ENCODE measurements around the gene SLCO2A1. TPM values are rescaled to one million over a fixed set of nuclear protein-coding genes. Genes with fewer than 3 reads are reported as not detected.

SLCO2A1 gene
- total and polyA plus RNA-seq, 2 of the 4 experiments (the other 2 are of a cell fraction) = under 0.01 to 1.5 TPM

GRCh38 chr3:133939463-133939835 is 90.3 kb downstream of the SLCO2A1 start:
- DNase-seq (no peak), ATAC-seq (ENCODE audit: low read depth) (no peak)
- Histone ChIP-seq H2AK9ac (replicated peaks; ENCODE audit: low read depth, low read length, poor library complexity) (no peak overlapping the region), H2AFZ (replicated peaks; ENCODE audit: low read length, poor library complexity) (no peak overlapping the region), H3K4me2 (ENCODE audit: low read depth, low read length) (no peak overlapping the region), H3K27ac (ENCODE audit: insufficient read depth, low read length) (no peak overlapping the region), H3K14ac (replicated peaks; ENCODE audit: low read depth, low read length) (no peak overlapping the region), H4K8ac (ENCODE audit: low read depth in 2 of 2, low read length in 2 of 2) (no peak overlapping the region), H3K9me1 (ENCODE audit: insufficient read depth, low read length) (peaks cover 14% of the 10 kb centered on the region), H3K18ac (ENCODE audit: low read depth, low read length) (no peak overlapping the region), H4K20me1 (ENCODE audit: insufficient read depth, low read length) (peaks cover 8% of the 10 kb centered on the region), H3K79me1 (ENCODE audit: low read depth in 1 of 2, low read length in 2 of 2) (no peaks in the 10 kb centered on the region), H3K4ac (ENCODE audit: low read depth, low read length) (no peak overlapping the region), H2BK20ac (ENCODE audit: low read depth, low read length) (no peak overlapping the region), H3K36me3 (ENCODE audit: control insufficient read depth, insufficient read depth, low read length) (no peaks in the 10 kb centered on the region), H4K5ac (ENCODE audit: low read depth, low read length) (no peak overlapping the region), H2AK5ac (ENCODE audit: low read depth, low read length) (no peak overlapping the region), H3K27me3 (ENCODE audit: control insufficient read depth, insufficient read depth, low read length) (no peaks in the 10 kb centered on the region), H3K23ac (ENCODE audit: low read depth, low read length) (no peak overlapping the region), H3K9ac (ENCODE audit: low read depth, low read length) (no peak overlapping the region), H3K9me3 (ENCODE audit: control insufficient read depth, insufficient read depth, low read length) (no peaks in the 10 kb centered on the region), H3K4me1 (ENCODE audit: control insufficient read depth, insufficient read depth, low read length) (peaks cover 12% of the 10 kb centered on the region), H4K91ac (ENCODE audit: insufficient read depth, low read depth, low read length) (no peak overlapping the region), H3K4me3 (ENCODE audit: insufficient read depth, low read depth, low read length) (no peak overlapping the region), H2BK120ac (ENCODE audit: low read depth, low read length) (no peak overlapping the region), H3K56ac (ENCODE audit: extremely low read depth, insufficient read depth, low read length) (no peak overlapping the region), H2BK15ac (ENCODE audit: low read depth, low read length) (no peak overlapping the region), H2BK5ac (ENCODE audit: low read depth, low read length, poor library complexity, severe bottlenecking) (no peak overlapping the region)
- in situ Hi-C loops (cut with MboI; ENCODE audit: low sequenced_read_pairs) (loop anchor here (10.0 to 25.0 kb wide), 3 partner anchors 365 to 1202 kb away; partner anchors contain the start of genes ANAPC13 and CEP63), dilution Hi-C loops (cut with HindIII; ENCODE audit: low sequenced_read_pairs, unreplicated experiment) (no loop called here), intact Hi-C loops (cut with micrococcal nuclease) (loop anchor here (10.0 kb wide), 1 partner anchor 545 kb away; the partner anchor contains the start of genes ANAPC13 and CEP63)
- TF ChIP-seq NFE2L2 (IDR thresholded peaks at IDR 0.05; ENCODE audit: low read depth, low read length) (no peak), CHD1 (IDR thresholded peaks at IDR 0.05; ENCODE audit: low read depth, low read length) (no peak), RAD21 (IDR thresholded peaks at IDR 0.05; ENCODE audit: low read length) (no peak), FOS (IDR thresholded peaks at IDR 0.05; ENCODE audit: low read depth, low read length) (no peak), POLR2A (IDR thresholded peaks at IDR 0.05; ENCODE audit: low read depth, low read length) (no peak), RFX5 (IDR thresholded peaks at IDR 0.05; ENCODE audit: low read depth, low read length) (no peak), BHLHE40 (IDR thresholded peaks at IDR 0.05; ENCODE audit: low read depth, low read length) (no peak), SMC3 (IDR thresholded peaks at IDR 0.05; ENCODE audit: low read depth, low read length) (no peak), MXI1 (IDR thresholded peaks at IDR 0.05; ENCODE audit: borderline replicate concordance, low read depth, low read length) (no peak), RCOR1 (IDR thresholded peaks at IDR 0.05; ENCODE audit: insufficient replicate concordance, low read length) (no peak), MAFK (IDR thresholded peaks at IDR 0.05; ENCODE audit: low read depth, low read length) (no peak)
- TF ChIP-seq, protein P1, sequence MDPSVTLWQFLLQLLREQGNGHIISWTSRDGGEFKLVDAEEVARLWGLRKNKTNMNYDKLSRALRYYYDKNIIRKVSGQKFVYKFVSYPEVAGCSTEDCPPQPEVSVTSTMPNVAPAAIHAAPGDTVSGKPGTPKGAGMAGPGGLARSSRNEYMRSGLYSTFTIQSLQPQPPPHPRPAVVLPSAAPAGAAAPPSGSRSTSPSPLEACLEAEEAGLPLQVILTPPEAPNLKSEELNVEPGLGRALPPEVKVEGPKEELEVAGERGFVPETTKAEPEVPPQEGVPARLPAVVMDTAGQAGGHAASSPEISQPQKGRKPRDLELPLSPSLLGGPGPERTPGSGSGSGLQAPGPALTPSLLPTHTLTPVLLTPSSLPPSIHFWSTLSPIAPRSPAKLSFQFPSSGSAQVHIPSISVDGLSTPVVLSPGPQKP (IDR thresholded peaks at IDR 0.05; ENCODE audit: borderline replicate concordance, low read depth, low read length) = no peak
- CTCF ChIA-PET = interaction anchor here (1.0 kb wide), 1 partner anchor 224 kb away, joined by 3 read pairs; no protein-coding TSS in a partner anchor
- POLR2A ChIA-PET (ENCODE audit: unreplicated experiment) = no interaction called here
- BruUV-seq (replicated peaks) = no TSS peak
- 86% methylated on average over 1 of the region's 1 CpG; no CpG with 5 or more reads in 1 of the 2 experiments for WGBS, 2 experiments (ENCODE audit: extremely low coverage in 2 of 2, insufficient read length in 1 of 2)
